ENCODE data around the gene LRIF1. TPM values are rescaled to one million over a fixed set of nuclear protein-coding genes. Genes with fewer than 3 reads are reported as not detected.

LRIF1 gene
- total RNA-seq, 4 donors from 2014 or later = 6.0 to 10.7 (median 7.5) TPM

GRCh38 chr1:110928191-110928590 is 35.5 kb downstream of the LRIF1 start:
- no peaks in the 10 kb centered on the region for H3K27me3 ChIP-seq
- TF ChIP-seq, protein P1, sequence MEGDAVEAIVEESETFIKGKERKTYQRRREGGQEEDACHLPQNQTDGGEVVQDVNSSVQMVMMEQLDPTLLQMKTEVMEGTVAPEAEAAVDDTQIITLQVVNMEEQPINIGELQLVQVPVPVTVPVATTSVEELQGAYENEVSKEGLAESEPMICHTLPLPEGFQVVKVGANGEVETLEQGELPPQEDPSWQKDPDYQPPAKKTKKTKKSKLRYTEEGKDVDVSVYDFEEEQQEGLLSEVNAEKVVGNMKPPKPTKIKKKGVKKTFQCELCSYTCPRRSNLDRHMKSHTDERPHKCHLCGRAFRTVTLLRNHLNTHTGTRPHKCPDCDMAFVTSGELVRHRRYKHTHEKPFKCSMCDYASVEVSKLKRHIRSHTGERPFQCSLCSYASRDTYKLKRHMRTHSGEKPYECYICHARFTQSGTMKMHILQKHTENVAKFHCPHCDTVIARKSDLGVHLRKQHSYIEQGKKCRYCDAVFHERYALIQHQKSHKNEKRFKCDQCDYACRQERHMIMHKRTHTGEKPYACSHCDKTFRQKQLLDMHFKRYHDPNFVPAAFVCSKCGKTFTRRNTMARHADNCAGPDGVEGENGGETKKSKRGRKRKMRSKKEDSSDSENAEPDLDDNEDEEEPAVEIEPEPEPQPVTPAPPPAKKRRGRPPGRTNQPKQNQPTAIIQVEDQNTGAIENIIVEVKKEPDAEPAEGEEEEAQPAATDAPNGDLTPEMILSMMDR (IDR thresholded peaks at IDR 0.05) = no peak
- no peak for TF ChIP-seq POLR2A (IDR thresholded peaks at IDR 0.05)
- no peaks in the 10 kb centered on the region for H3K36me3 ChIP-seq
- no peaks in the 10 kb centered on the region for H3K4me1 ChIP-seq
- H3K9me3 ChIP-seq = no peaks in the 10 kb centered on the region
- H3K27ac ChIP-seq = no peak overlapping the region
- H3K4me3 ChIP-seq = no peak overlapping the region
- no peak for DNase-seq

GRCh38 chr1:110927484-110928075 is 36.1 kb downstream of the LRIF1 start:
- H3K4me3 ChIP-seq = no peak overlapping the region
- no peak for DNase-seq
- TF ChIP-seq POLR2A (IDR thresholded peaks at IDR 0.05) = no peak
- TF ChIP-seq, protein P1 (IDR thresholded peaks at IDR 0.05) = no peak

DNA sequence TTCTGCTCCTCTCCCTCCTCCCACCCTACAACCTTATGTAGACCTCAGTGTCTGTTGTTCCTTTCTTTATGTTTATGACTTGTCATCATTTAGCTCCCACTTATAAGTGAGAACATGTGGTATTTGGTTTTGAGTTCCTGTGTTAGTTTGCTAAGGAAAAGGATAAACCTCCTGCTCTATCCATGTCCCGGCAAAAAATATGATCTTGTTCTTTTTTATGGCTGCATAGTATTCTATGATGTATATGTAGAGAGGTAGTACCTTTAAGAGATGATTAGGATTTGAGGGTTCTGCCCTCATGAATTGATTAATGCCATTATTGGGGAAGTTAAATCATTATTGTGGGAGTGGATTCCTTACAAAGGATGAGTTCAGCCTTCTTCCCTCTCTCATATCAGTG is 41.8 kb downstream of the LRIF1 start:
- H3K4me3 ChIP-seq = no peak overlapping the region
- no peak for DNase-seq
- H3K4me1 ChIP-seq = no peaks in the 10 kb centered on the region
- H3K27ac ChIP-seq = no peak overlapping the region
- TF ChIP-seq, protein P1 (IDR thresholded peaks at IDR 0.05) = no peak
- TF ChIP-seq POLR2A (IDR thresholded peaks at IDR 0.05) = no peak
- no peaks in the 10 kb centered on the region for H3K9me3 ChIP-seq
- H3K36me3 ChIP-seq = no peaks in the 10 kb centered on the region
- no peaks in the 10 kb centered on the region for H3K27me3 ChIP-seq

More at GRCh38 chr1:110927484-110928075, 36.1 kb downstream of the LRIF1 start:
- no peak overlapping the region for H3K27ac ChIP-seq
- no peaks in the 10 kb centered on the region for H3K36me3 ChIP-seq
- no peaks in the 10 kb centered on the region for H3K9me3 ChIP-seq
- H3K4me1 ChIP-seq = no peaks in the 10 kb centered on the region
- H3K27me3 ChIP-seq = no peaks in the 10 kb centered on the region

GRCh38 chr1:110918016-110918415 is 45.7 kb downstream of the LRIF1 start:
- no peak for TF ChIP-seq POLR2A (IDR thresholded peaks at IDR 0.05)
- TF ChIP-seq, protein P1 (IDR thresholded peaks at IDR 0.05) = no peak
- H3K9me3 ChIP-seq = no peaks in the 10 kb centered on the region
- no peaks in the 10 kb centered on the region for H3K27me3 ChIP-seq
- no peak overlapping the region for H3K4me3 ChIP-seq
- H3K4me1 ChIP-seq = peaks cover 0 to 3% (median 0%) of the 10 kb centered on the region in 4 donors
- DNase-seq = no peak
- H3K27ac ChIP-seq = no peak overlapping the region
- H3K36me3 ChIP-seq = no peaks in the 10 kb centered on the region

DNA sequence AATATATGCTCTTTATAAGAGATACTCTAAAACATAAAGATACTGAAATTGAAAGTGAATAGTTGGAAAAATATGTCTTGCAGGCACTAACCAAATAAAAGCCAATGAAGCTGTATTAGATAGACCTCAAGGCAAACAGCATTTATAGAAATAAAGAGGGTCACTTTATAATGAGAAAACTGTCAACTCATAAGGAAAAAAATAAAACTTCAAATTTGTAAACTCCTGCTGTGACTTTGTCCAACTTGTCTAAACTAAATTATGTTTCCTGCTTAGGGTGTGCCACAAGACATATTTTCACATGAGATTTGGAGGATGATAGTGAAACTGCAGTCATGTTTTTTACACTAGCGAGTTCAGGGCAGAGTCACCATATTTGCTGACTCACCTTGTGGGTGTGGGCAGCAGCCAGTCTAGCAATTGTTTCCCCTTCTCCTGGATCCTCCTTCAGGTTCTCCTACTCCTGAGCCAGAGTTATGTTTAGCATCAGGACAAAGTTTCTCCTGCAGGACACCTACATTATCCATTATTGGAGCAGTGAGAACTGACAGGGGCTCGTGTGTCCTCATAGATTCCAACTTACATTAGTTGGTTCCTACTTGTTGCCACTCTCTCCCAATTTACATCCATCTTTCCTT is 46.9 kb downstream of the LRIF1 start:
- Histone ChIP-seq H3K27ac (no peak overlapping the region), H3K4me3 (no peak overlapping the region), H3K27me3 (no peaks in the 10 kb centered on the region), H3K9me3 (no peaks in the 10 kb centered on the region), H3K4me1 (peaks cover 0 to 3% (median 0%) of the 10 kb centered on the region in 4 donors), H3K36me3 (no peaks in the 10 kb centered on the region)
- no peak for TF ChIP-seq POLR2A (IDR thresholded peaks at IDR 0.05)
- TF ChIP-seq, protein P1 (IDR thresholded peaks at IDR 0.05) = no peak
- DNase-seq = no peak

Data from Peyer's patch (tissue), 4 donors.